ENCODE results near the gene HSPB3.

HSPB3 gene

DNA sequence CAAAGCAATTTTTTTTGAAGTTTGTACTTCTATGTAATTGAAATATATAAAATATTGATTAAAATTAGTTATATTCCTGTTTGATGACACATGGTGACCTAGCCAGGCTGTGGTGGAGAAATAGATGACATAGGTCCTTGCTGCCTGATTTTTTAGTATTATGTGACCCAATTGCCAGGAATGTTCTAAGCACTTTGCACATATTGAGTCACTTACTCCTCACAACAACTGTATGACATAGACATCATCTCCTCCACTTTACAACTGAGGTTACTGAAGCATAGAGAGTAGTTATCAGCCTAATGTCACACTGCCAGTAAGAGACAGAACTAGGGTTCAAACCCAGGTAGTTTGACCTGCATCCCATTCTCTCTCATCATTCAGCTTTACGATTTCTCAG is 35.8 kb downstream of the HSPB3 start:
- DNase-seq = no peak
- Histone ChIP-seq H3K27me3 (replicated peaks) (peaks cover 2% of the 10 kb centered on the region), H3K36me3 (replicated peaks) (no peaks in the 10 kb centered on the region), H3K27ac (no peak overlapping the region), H3K4me3 (ENCODE audit: low read depth, low read length) (no peak overlapping the region)
- in situ Hi-C loops (cut with HindIII; ENCODE audit: low pct_ligation_motif_present, low sequenced_read_pairs) = no loop called here
- no peak for TF ChIP-seq CTCF (IDR thresholded peaks at IDR 0.05; ENCODE audit: low read depth, low read length, missing control alignments)

DNA sequence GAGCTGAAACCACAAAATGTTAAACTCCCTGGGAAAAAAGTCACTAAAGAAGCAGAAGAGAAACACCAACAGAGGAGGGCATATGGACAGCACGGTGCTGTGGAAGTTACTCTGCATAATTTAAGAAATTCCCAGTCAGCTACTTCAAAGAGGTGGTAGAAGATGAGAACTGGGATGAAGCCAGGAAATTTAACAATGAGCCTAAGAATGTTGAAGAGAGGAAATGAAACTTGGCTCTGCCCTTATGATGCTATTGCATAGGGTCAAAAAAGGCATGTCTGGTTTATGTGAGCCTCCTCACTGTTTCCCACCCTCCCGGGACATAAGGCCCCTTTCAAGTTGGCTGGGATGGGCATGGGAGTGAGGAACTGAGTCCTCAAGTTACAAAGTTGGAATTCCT is 36.7 kb downstream of the HSPB3 start:
- in situ Hi-C loops (cut with HindIII; ENCODE audit: low pct_ligation_motif_present, low sequenced_read_pairs) = no loop called here
- no peak for DNase-seq
- TF ChIP-seq CTCF (IDR thresholded peaks at IDR 0.05; ENCODE audit: low read depth, low read length, missing control alignments) = no peak
- no peak overlapping the region for H3K4me3 ChIP-seq (ENCODE audit: low read depth, low read length)
- no peaks in the 10 kb centered on the region for H3K36me3 ChIP-seq (replicated peaks)
- no peak overlapping the region for H3K27ac ChIP-seq
- peaks cover 2% of the 10 kb centered on the region for H3K27me3 ChIP-seq (replicated peaks)

DNA sequence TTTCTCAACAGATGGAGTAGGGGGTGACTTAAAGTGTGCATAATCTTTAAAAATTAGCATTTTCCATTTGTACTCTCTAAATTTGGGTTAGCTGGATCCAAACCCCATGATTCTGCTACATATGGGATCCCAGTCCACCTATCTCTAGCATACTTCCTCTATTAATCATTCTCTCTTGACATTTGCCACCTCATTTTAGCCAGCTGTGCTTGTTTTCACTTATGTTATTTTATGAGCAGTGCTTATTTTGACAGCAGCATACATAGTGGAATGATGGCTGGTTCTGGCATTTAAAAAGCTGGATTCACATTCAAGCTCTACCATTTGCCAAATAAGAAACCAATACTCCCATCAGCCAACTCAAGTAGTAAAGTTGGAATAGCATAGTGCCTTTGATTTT is 39.5 kb downstream of the HSPB3 start:
- in situ Hi-C loops (cut with HindIII; ENCODE audit: low pct_ligation_motif_present, low sequenced_read_pairs) = no loop called here
- H3K27me3 ChIP-seq (replicated peaks) = peaks cover 2% of the 10 kb centered on the region
- no peak for TF ChIP-seq CTCF (IDR thresholded peaks at IDR 0.05; ENCODE audit: low read depth, low read length, missing control alignments)
- DNase-seq = no peak
- H3K36me3 ChIP-seq (replicated peaks) = no peaks in the 10 kb centered on the region
- no peak overlapping the region for H3K4me3 ChIP-seq (ENCODE audit: low read depth, low read length)
- no peak overlapping the region for H3K27ac ChIP-seq
